Uterus (tissue), 2 donors: ENCODE measurements around the gene A2ML1.

Experiments used
- POLR2A ChIP-seq, 2 donors: fragments of 450-650 bp; IDR thresholded peaks; one replicate each; pipeline ENCODE4 v1.6.1; 2016; ENCODE audit warnings: antibody characterized with exemption in 2 of 2, mild to moderate bottlenecking in 1 of 2, moderate library complexity in 1 of 2
- TF ChIP-seq, protein P1 (sequence below), 4 experiments: fragments of 200-600 bp in 2 of 4; fragments of 450-650 bp in 2 of 4; sonication (generic) in 2 of 4; IDR thresholded peaks; one replicate each; pipeline ENCODE4 v1.5.1; 2016 to 2019; ENCODE audit warnings: antibody characterized with exemption in 4 of 4, mild to moderate bottlenecking in 2 of 4, moderate library complexity in 1 of 4

GRCh38 chr12:8917751-8918150 lies 95.3 kb downstream of the A2ML1 start:
- no peak for TF ChIP-seq POLR2A (IDR thresholded peaks at IDR 0.05)
- TF ChIP-seq, protein P1, sequence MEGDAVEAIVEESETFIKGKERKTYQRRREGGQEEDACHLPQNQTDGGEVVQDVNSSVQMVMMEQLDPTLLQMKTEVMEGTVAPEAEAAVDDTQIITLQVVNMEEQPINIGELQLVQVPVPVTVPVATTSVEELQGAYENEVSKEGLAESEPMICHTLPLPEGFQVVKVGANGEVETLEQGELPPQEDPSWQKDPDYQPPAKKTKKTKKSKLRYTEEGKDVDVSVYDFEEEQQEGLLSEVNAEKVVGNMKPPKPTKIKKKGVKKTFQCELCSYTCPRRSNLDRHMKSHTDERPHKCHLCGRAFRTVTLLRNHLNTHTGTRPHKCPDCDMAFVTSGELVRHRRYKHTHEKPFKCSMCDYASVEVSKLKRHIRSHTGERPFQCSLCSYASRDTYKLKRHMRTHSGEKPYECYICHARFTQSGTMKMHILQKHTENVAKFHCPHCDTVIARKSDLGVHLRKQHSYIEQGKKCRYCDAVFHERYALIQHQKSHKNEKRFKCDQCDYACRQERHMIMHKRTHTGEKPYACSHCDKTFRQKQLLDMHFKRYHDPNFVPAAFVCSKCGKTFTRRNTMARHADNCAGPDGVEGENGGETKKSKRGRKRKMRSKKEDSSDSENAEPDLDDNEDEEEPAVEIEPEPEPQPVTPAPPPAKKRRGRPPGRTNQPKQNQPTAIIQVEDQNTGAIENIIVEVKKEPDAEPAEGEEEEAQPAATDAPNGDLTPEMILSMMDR (IDR thresholded peaks at IDR 0.05): no peak
